H1 (cell line): ENCODE measurements around the gene CAPZB. TPM values are rescaled to one million over a fixed set of nuclear protein-coding genes. Genes with fewer than 3 reads are reported as not detected.

Experiments
- CTCF ChIA-PET: fragments of 300-600 bp; sonication (Branson Sonifier 250); formaldehyde crosslinking; loops from one replicate; lab custom pipeline; 2021; ENCODE audit not compliant: partially characterized antibody; lab: Charles Lee
- POLR2A ChIA-PET: fragments of 300-600 bp; sonication (Branson Sonifier 250); formaldehyde crosslinking; loops from one replicate; lab custom pipeline; 2021; ENCODE audit warnings: inconsistent platforms; ENCODE audit not compliant: partially characterized antibody; lab: Charles Lee
- DNase-seq, 2 experiments: peaks; one replicate each; pipeline versions ENCODE4 v3.0.0 to v3.0.0-alpha.2; 2010 to 2022; ENCODE audit warnings: low spot score in 2 of 2, low read depth in 1 of 2, mixed read lengths in 1 of 2
- FAIRE-seq: peaks from 2 replicates; lab custom pipeline; 2011; peaks lifted over from hg19 to GRCh38; lab: Jason Lieb, UNC
- H2AFZ ChIP-seq: 2 replicates; pipeline ENCODE4 v1.8.1; 2012; ENCODE audit warnings: low read length, inconsistent platforms
- H2AK5ac ChIP-seq: 2 replicates; pipeline ENCODE4 v1.6.1; 2013; ENCODE audit warnings: low read depth, low read length
- H2BK120ac ChIP-seq: replicated peaks from 2 replicates; pipeline ENCODE3; 2013; ENCODE audit warnings: low read depth, low read length, inconsistent platforms
- H2BK12ac ChIP-seq: 2 replicates; pipeline ENCODE4 v1.6.1; 2013; ENCODE audit warnings: low read depth, low read length
- H2BK15ac ChIP-seq: 2 replicates; pipeline ENCODE4 v1.6.1; 2013; ENCODE audit warnings: low read length
- H2BK20ac ChIP-seq: 2 replicates; pipeline ENCODE4 v1.6.1; 2013; ENCODE audit warnings: low read length
- H2BK5ac ChIP-seq: 2 replicates; pipeline ENCODE4 v1.6.1; 2013; ENCODE audit warnings: low read depth, low read length
- H3K14ac ChIP-seq: 2 replicates; pipeline ENCODE4 v1.6.1; 2013; ENCODE audit warnings: inconsistent platforms; ENCODE audit not compliant: insufficient read length
- H3K18ac ChIP-seq: 2 replicates; pipeline ENCODE4 v1.6.1; 2013; ENCODE audit warnings: low read length; ENCODE audit errors: extremely low read depth
- H3K23ac ChIP-seq: 2 replicates; pipeline ENCODE4 v1.6.1; 2013; ENCODE audit warnings: inconsistent platforms; ENCODE audit not compliant: insufficient read length
- H3K23me2 ChIP-seq: 2 replicates; pipeline ENCODE4 v1.6.1; 2013; ENCODE audit warnings: low read depth, low read length
- H3K27ac ChIP-seq: 2 replicates; pipeline ENCODE4 v1.6.1; 2011; ENCODE audit warnings: low read depth, low read length, inconsistent platforms
- H3K27me3 ChIP-seq, 4 experiments: replicated peaks in 1 of 4; 1 replicate in 1 of 4; 2 replicates in 3 of 4; pipeline versions ENCODE4 v1.6.1 to v1.8.1; 2011 to 2013; ENCODE audit warnings: low read length in 3 of 4, mild to moderate bottlenecking in 3 of 4, inconsistent platforms in 2 of 4, mixed read lengths in 2 of 4, moderate library complexity in 1 of 4; ENCODE audit not compliant: control insufficient read depth in 3 of 4, insufficient read depth in 3 of 4; ENCODE audit errors: extremely low read depth in 1 of 4
- H3K36me3 ChIP-seq, 4 experiments: 2 replicates each; pipeline versions ENCODE4 v1.6.1 to v1.8.1; 2011 to 2013; ENCODE audit warnings: mild to moderate bottlenecking in 4 of 4, low read length in 3 of 4, moderate library complexity in 2 of 4, control low read depth in 1 of 4, inconsistent platforms in 1 of 4; ENCODE audit not compliant: insufficient read depth in 4 of 4, control insufficient read depth in 2 of 4
- H3K4ac ChIP-seq: replicated peaks from 2 replicates; pipeline ENCODE3; 2013; ENCODE audit warnings: low read length, low read depth, mixed read lengths, inconsistent platforms; ENCODE audit not compliant: insufficient read length
- H3K4me1 ChIP-seq, 4 experiments: replicated peaks in 1 of 4; 1 replicate in 1 of 4; 2 replicates in 3 of 4; pipeline versions ENCODE4 v1.6.1 to v1.8.1; 2011 to 2013; ENCODE audit warnings: low read length in 3 of 4, inconsistent platforms in 2 of 4, mixed read lengths in 1 of 4; ENCODE audit not compliant: insufficient read depth in 4 of 4, control insufficient read depth in 3 of 4
- H3K4me2 ChIP-seq, 2 experiments: 2 replicates each; pipeline versions ENCODE4 v1.6.1 to v1.8.1; 2011 to 2013; ENCODE audit warnings: low read depth in 2 of 2, low read length in 2 of 2, control low read depth in 1 of 2, inconsistent platforms in 1 of 2, mild to moderate bottlenecking in 1 of 2; ENCODE audit not compliant: insufficient read depth in 1 of 2
- H3K4me3 ChIP-seq, 4 experiments: fragments of 200-600, 300-600 bp in 1 of 4; sonication (generic), shearing (Covaris generic), sonication (Bioruptor Twin) in 1 of 4; 2 replicates each; pipeline versions ENCODE4 v1.5.1 to v1.8.1; 2011 to 2016; ENCODE audit warnings: low read length in 4 of 4, low read depth in 3 of 4, control low read depth in 2 of 4, inconsistent platforms in 2 of 4, mild to moderate bottlenecking in 2 of 4, mixed read lengths in 1 of 4, moderate library complexity in 1 of 4; ENCODE audit not compliant: insufficient read depth in 2 of 4; ENCODE audit errors: extremely low read depth in 1 of 4
- H3K56ac ChIP-seq: replicated peaks from 2 replicates; pipeline ENCODE3; 2013; ENCODE audit warnings: low read depth, mild to moderate bottlenecking, mixed read lengths, low read length, inconsistent platforms; ENCODE audit not compliant: insufficient read length
- H3K79me1 ChIP-seq: 2 replicates; pipeline ENCODE4 v1.6.1; 2013; ENCODE audit warnings: low read depth, low read length, control low read depth
- H3K79me2 ChIP-seq, 2 experiments: 2 replicates each; pipeline versions ENCODE4 v1.6.1 to v1.8.1; 2012 to 2013; ENCODE audit warnings: low read length in 2 of 2, mild to moderate bottlenecking in 2 of 2, inconsistent platforms in 1 of 2; ENCODE audit not compliant: insufficient read depth in 2 of 2, control insufficient read depth in 1 of 2
- H3K9ac ChIP-seq, 4 experiments: replicated peaks in 1 of 4; 1 replicate in 1 of 4; 2 replicates in 3 of 4; pipeline versions ENCODE4 v1.6.1 to v1.8.1; 2011 to 2013; ENCODE audit warnings: low read depth in 3 of 4, low read length in 3 of 4, control low read depth in 2 of 4, mild to moderate bottlenecking in 2 of 4, moderate library complexity in 2 of 4, inconsistent platforms in 1 of 4; ENCODE audit errors: extremely low read depth in 1 of 4
- H3K9me3 ChIP-seq, 2 experiments: 2 replicates each; pipeline versions ENCODE4 v1.6.1 to v1.8.1; 2012 to 2013; ENCODE audit warnings: mild to moderate bottlenecking in 2 of 2, moderate library complexity in 2 of 2, control low read depth in 1 of 2, inconsistent platforms in 1 of 2, low read depth in 1 of 2, low read length in 1 of 2, mixed read lengths in 1 of 2; ENCODE audit not compliant: insufficient read depth in 2 of 2
- H4K20me1 ChIP-seq, 2 experiments: replicated peaks in 1 of 2; 2 replicates each; pipeline versions ENCODE3 to v1.8.1; 2011 to 2013; ENCODE audit warnings: inconsistent platforms in 2 of 2, low read length in 2 of 2, mild to moderate bottlenecking in 1 of 2; ENCODE audit not compliant: insufficient read depth in 2 of 2, control insufficient read depth in 1 of 2
- H4K5ac ChIP-seq: 2 replicates; pipeline ENCODE4 v1.6.1; 2013; ENCODE audit warnings: low read length, low read depth, mixed read lengths, inconsistent platforms; ENCODE audit not compliant: insufficient read length
- H4K8ac ChIP-seq: 2 replicates; pipeline ENCODE4 v1.8.0; 2013; ENCODE audit warnings: mild to moderate bottlenecking, moderate library complexity, low read length, inconsistent platforms; ENCODE audit not compliant: insufficient read depth; ENCODE audit errors: extremely low read depth
- H4K91ac ChIP-seq: replicated peaks from 2 replicates; pipeline ENCODE3; 2013; ENCODE audit warnings: low read length, mixed read lengths, inconsistent platforms; ENCODE audit not compliant: insufficient read length
- BACH1 ChIP-seq: IDR thresholded peaks from 2 replicates; pipeline ENCODE4 v1.6.1; 2012; ENCODE audit warnings: low read length, improper control_type of control experiment
- EGR1 ChIP-seq: IDR thresholded peaks from 2 replicates; pipeline ENCODE4 v1.6.1; 2011; ENCODE audit warnings: low read depth, low read length, borderline replicate concordance
- GABPA ChIP-seq: IDR thresholded peaks from 2 replicates; pipeline ENCODE4 v1.6.1; 2011; ENCODE audit warnings: mild to moderate bottlenecking, low read length, moderate library complexity, borderline replicate concordance; ENCODE audit not compliant: insufficient read depth
- RFX5 ChIP-seq: IDR thresholded peaks from 2 replicates; pipeline ENCODE4 v1.6.1; 2011; ENCODE audit warnings: low read depth, low read length, improper control_type of control experiment, borderline replicate concordance
- RXRA ChIP-seq: IDR thresholded peaks from 2 replicates; pipeline ENCODE4 v1.6.1; 2011; ENCODE audit warnings: low read depth, mild to moderate bottlenecking, low read length, moderate library complexity; ENCODE audit not compliant: insufficient read depth
- SRF ChIP-seq: IDR thresholded peaks from 2 replicates; pipeline ENCODE4 v1.6.1; 2011; ENCODE audit warnings: mild to moderate bottlenecking, low read depth, low read length, moderate library complexity
- TCF12 ChIP-seq: IDR thresholded peaks from 2 replicates; pipeline ENCODE4 v1.6.1; 2011; ENCODE audit warnings: low read depth, mild to moderate bottlenecking, low read length
- YY1 ChIP-seq: IDR thresholded peaks from 2 replicates; pipeline ENCODE4 v1.6.1; 2011; ENCODE audit warnings: low read depth, mild to moderate bottlenecking, low read length
- WGBS, 2 experiments: shearing (Covaris generic) in 1 of 2; methylation state at CpG; one replicate each; pipeline versions ENCODE4 v1.1.6 to v1.1.7; 2013 to 2015; ENCODE audit warnings: low lambda C conversion rate in 2 of 2, mixed read lengths in 2 of 2, inconsistent platforms in 1 of 2, low coverage in 1 of 2, missing lambda C conversion rate in 1 of 2; ENCODE audit not compliant: insufficient replicate concordance in 2 of 2, insufficient coverage in 1 of 2, insufficient read length in 1 of 2; ENCODE audit errors: extremely low coverage in 1 of 2, missing lambda C conversion rate in 1 of 2; 5-methylcytosine and 5-hydroxymethylcytosine counted together
- polyA plus RNA-seq, 7 experiments: library from polyadenylated mRNA; depleted of rRNA in 3 of 7; stranded (reverse) in 5 of 7; unstranded in 2 of 7; fragments of >200 nt in 5 of 7; fragments of 200-250 nt in 2 of 7; gene quantifications; 1 replicate in 5 of 7; 2 replicates in 1 of 7; 4 replicates in 1 of 7; pipeline versions ENCODE4 v1.2.1 to v1.2.3, GENCODE V29; 2011 to 2013; ENCODE audit warnings: missing spikeins in 2 of 7, mixed read lengths in 2 of 7
- total RNA-seq: library from RNA; stranded (reverse); fragmentation: NEBNext Ultra II Directional; extraction: Animal tissue kit (Norgen Biotek cat#: 25700); gene quantifications from 2 replicates; pipeline ENCODE4 v1.2.1, GENCODE V29; 2021

The CAPZB gene
- total and polyA plus RNA-seq, 2 of the 8 experiments (the other 6 are each of a cell fraction or from before 2014, with no cell fraction given), result 162 to 371 TPM

- H2BK20ac ChIP-seq, result no peak overlapping the region
- no peak overlapping the region for H3K23ac ChIP-seq
- H4K91ac ChIP-seq, result no peak overlapping the region
- no peak overlapping the region for H2BK120ac ChIP-seq
- no peaks in the 10 kb centered on the region for H3K4me1 ChIP-seq
- H3K79me2 ChIP-seq, result no peaks in the 10 kb centered on the region
- no peaks in the 10 kb centered on the region for H3K23me2 ChIP-seq
- POLR2A ChIA-PET, result interaction anchor here (0.6 kb wide), 1 partner anchor 1641 kb away, joined by 3 read pairs; no protein-coding TSS in a partner anchor
- H3K27me3 ChIP-seq, result no peaks in the 10 kb centered on the region
- H3K36me3 ChIP-seq, result peaks cover 5 to 36% (median 17%) of the 10 kb centered on the region in 4 experiments; a peak in 6 of 8 replicates
- FAIRE-seq, result no peak
- no peak overlapping the region for H2BK5ac ChIP-seq
- no peak overlapping the region for H3K9ac ChIP-seq
- no peaks in the 10 kb centered on the region; the same call in none of the 2 replicates for H3K79me1 ChIP-seq
- H3K4me2 ChIP-seq, result no peak overlapping the region
- no peak overlapping the region for H2AFZ ChIP-seq
- no peak overlapping the region for H3K14ac ChIP-seq
- no peak overlapping the region for H2AK5ac ChIP-seq
- no peak overlapping the region for H4K5ac ChIP-seq
- H3K18ac ChIP-seq, result no peak overlapping the region
- no peaks in the 10 kb centered on the region for H3K9me3 ChIP-seq
- TF ChIP-seq YY1, result no peak
- no peak for TF ChIP-seq SRF
- TF ChIP-seq RFX5, result no peak
- no peak for TF ChIP-seq RXRA
- TF ChIP-seq BACH1, result no peak
- TF ChIP-seq EGR1, result no peak
- no peak for TF ChIP-seq TCF12
- no peak for TF ChIP-seq GABPA
- TF ChIP-seq, all 59 proteins: peak for 0
- no peak overlapping the region for H3K27ac ChIP-seq
- WGBS, 2 experiments, result 91% methylated on average over 17 of the region's 17 CpGs; no CpG with 5 or more reads in 1 of the 2 experiments
- no peak overlapping the region for H3K4me3 ChIP-seq
- no peak overlapping the region for H3K4ac ChIP-seq
- H4K20me1 ChIP-seq, result peaks cover 13% of the 10 kb centered on the region in 2 experiments
- no peak overlapping the region for H2BK15ac ChIP-seq
- H3K56ac ChIP-seq, result no peak overlapping the region
- H4K8ac ChIP-seq, result no peak overlapping the region
- H2BK12ac ChIP-seq, result no peak overlapping the region
- DNase-seq, result no peak
- CTCF ChIA-PET, result interaction anchor here (1.1 to 8.3 kb wide), 9 partner anchors 15 to 284 kb away, joined by 3 to 70 read pairs (median 8); no protein-coding TSS in a partner anchor
Measured at GRCh38 chr1:19377812-19378718, 107.3 kb downstream of the CAPZB start.
